A549 (cell line): ENCODE measurements around the gene TP53BP1. TPM values are rescaled to one million over a fixed set of nuclear protein-coding genes. Genes with fewer than 3 reads are reported as not detected.

Source experiments
- ATAC-seq, 2 experiments: fragments of 200-7000 bp in 1 of 2; fragments of >200 bp in 1 of 2; cut with Nextera tagmentation in 1 of 2; cut with Tn5 transposase in 1 of 2; 3 replicates each; pipeline versions ENCODE4 v1.8.0 to v1.9.1; 2018 to 2020; ENCODE audit warnings: mild to moderate bottlenecking in 1 of 2, moderate library complexity in 1 of 2
- CTCF ChIA-PET: fragments of 300-600 bp; sonication (Branson Sonifier 250); formaldehyde crosslinking; extraction: SDS; loops from one replicate; lab custom pipeline; 2021; ENCODE audit warnings: antibody characterized with exemption, inconsistent platforms; lab: Yijun Ruan, JAX
- POLR2A ChIA-PET: fragments of 350-600 bp; formaldehyde crosslinking; extraction: SDS; loops from one replicate; lab custom pipeline; 2021; ENCODE audit warnings: antibody characterized with exemption, inconsistent platforms; lab: Yijun Ruan, JAX
- DNase-seq, 2 experiments: peaks; one replicate each; pipeline versions ENCODE4 v3.0.0 to v3.0.0-alpha.2; 2011 to 2016; ENCODE audit warnings: low read depth in 1 of 2, low spot score in 1 of 2
- FAIRE-seq: peaks from 2 replicates; lab custom pipeline; 2011; peaks lifted over from hg19 to GRCh38; lab: Jason Lieb, UNC
- H3K27ac ChIP-seq, 2 experiments: fragments of >200 bp; sonication (Bioruptor Twin); formaldehyde crosslinking; 3 replicates each; pipeline ENCODE4 v1.5.1; 2016 to 2017
- H3K4me1 ChIP-seq: fragments of >200 bp; sonication (Bioruptor Twin); formaldehyde crosslinking; 3 replicates; pipeline ENCODE4 v1.6.1; 2016
- H3K4me2 ChIP-seq: fragments of >200 bp; sonication (Bioruptor Twin); formaldehyde crosslinking; 3 replicates; pipeline ENCODE4 v1.6.1; 2016
- H3K4me3 ChIP-seq: fragments of >200 bp; sonication (Bioruptor Twin); formaldehyde crosslinking; 3 replicates; pipeline ENCODE4 v1.5.1; 2016
- H3K9me3 ChIP-seq: fragments of >200 bp; sonication (Bioruptor Twin); formaldehyde crosslinking; 3 replicates; pipeline ENCODE4 v1.6.1; 2016
- BHLHE40 ChIP-seq: IDR thresholded peaks from 2 replicates; pipeline ENCODE4 v1.6.1; 2012; ENCODE audit warnings: low read depth, low read length, inconsistent platforms
- CBX8 ChIP-seq: fragments of 200-600 bp; sonication (generic); IDR thresholded peaks from 2 replicates; pipeline ENCODE4 v1.6.1; 2016
- CEBPB ChIP-seq, 2 experiments: fragments of >200 bp in 1 of 2; sonication (Bioruptor Twin) in 1 of 2; formaldehyde crosslinking in 1 of 2; IDR thresholded peaks; 2 replicates each; pipeline ENCODE4 v1.6.1; 2012 to 2016
- CHD2 ChIP-seq: fragments of 150-350 bp; IDR thresholded peaks from 2 replicates; pipeline ENCODE4 v1.6.1; 2014; ENCODE audit warnings: low read length; ENCODE audit not compliant: partially characterized antibody
- CTCF ChIP-seq: fragments of >200 bp; sonication (Bioruptor Twin); formaldehyde crosslinking; IDR thresholded peaks from 3 replicates; pipeline ENCODE4 v1.5.1; 2016
- EHF ChIP-seq: fragments of 250-450 bp; sonication (Bioruptor Pico); IDR thresholded peaks from 2 replicates; pipeline ENCODE4 v1.5.0; 2020; ENCODE audit warnings: mild to moderate bottlenecking
- EP300 ChIP-seq, 2 experiments: fragments of >200 bp; sonication (Bioruptor Twin); formaldehyde crosslinking; IDR thresholded peaks; 2 replicates in 1 of 2; 3 replicates in 1 of 2; pipeline ENCODE4 v1.6.1; 2016 to 2017
- ESRRA ChIP-seq: fragments of 150-350 bp; IDR thresholded peaks from 2 replicates; pipeline ENCODE4 v1.6.1; 2014; ENCODE audit warnings: mild to moderate bottlenecking, low read length, borderline replicate concordance
- FOSB ChIP-seq: fragments of 250-450 bp; sonication (Bioruptor Pico); IDR thresholded peaks from 2 replicates; pipeline ENCODE4 v1.5.0; 2020; ENCODE audit warnings: mild to moderate bottlenecking, moderate library complexity
- FOXS1 ChIP-seq: fragments of 250-450 bp; sonication (Bioruptor Pico); IDR thresholded peaks from 2 replicates; pipeline ENCODE4 v1.5.0; 2020; ENCODE audit warnings: mild to moderate bottlenecking, moderate library complexity
- HDAC2 ChIP-seq: fragments of 200-600 bp; sonication (generic); IDR thresholded peaks from 2 replicates; pipeline ENCODE4 v1.6.1; 2016
- HMGXB4 ChIP-seq: fragments of 250-450 bp; sonication (Bioruptor Pico); IDR thresholded peaks from 2 replicates; pipeline ENCODE4 v1.5.0; 2021; ENCODE audit warnings: mild to moderate bottlenecking, moderate library complexity, borderline replicate concordance
- HOXB13 ChIP-seq: fragments of 250-450 bp; sonication (Bioruptor Pico); IDR thresholded peaks from 2 replicates; pipeline ENCODE4 v1.5.0; 2020; ENCODE audit warnings: low read depth, mild to moderate bottlenecking, moderate library complexity
- HOXB5 ChIP-seq: fragments of 250-450 bp; sonication (Bioruptor Pico); IDR thresholded peaks from 2 replicates; pipeline ENCODE4 v1.5.0; 2020; ENCODE audit warnings: mild to moderate bottlenecking, moderate library complexity
- MAFK ChIP-seq: fragments of 450-650 bp; IDR thresholded peaks from 2 replicates; pipeline ENCODE4 v1.6.1; 2014; ENCODE audit not compliant: partially characterized antibody
- MAX ChIP-seq: IDR thresholded peaks from 2 replicates; pipeline ENCODE4 v1.6.1; 2012
- MYC ChIP-seq: IDR thresholded peaks from 2 replicates; pipeline ENCODE4 v1.6.1; 2012; ENCODE audit warnings: mild to moderate bottlenecking, inconsistent platforms, low read length, improper control_type of control experiment, borderline replicate concordance
- NFE2L2 ChIP-seq: fragments of 150-350 bp; conservative IDR thresholded peaks from 2 replicates; pipeline ENCODE4 v1.6.1; 2014; ENCODE audit warnings: low read length
- PBX3 ChIP-seq: IDR thresholded peaks from 2 replicates; pipeline ENCODE4 v1.6.1; 2012
- PHF8 ChIP-seq: fragments of 200-600 bp; sonication (generic); IDR thresholded peaks from 2 replicates; pipeline ENCODE4 v1.6.1; 2016; ENCODE audit warnings: low read depth, mild to moderate bottlenecking, antibody characterized with exemption, moderate library complexity, borderline replicate concordance
- POLR2A ChIP-seq: IDR thresholded peaks from 2 replicates; pipeline ENCODE4 v1.6.1; 2012; ENCODE audit warnings: mild to moderate bottlenecking, low read length
- ZC3H11A ChIP-seq: fragments of 450-650 bp; IDR thresholded peaks from 2 replicates; pipeline ENCODE4 v1.6.1; 2014; ENCODE audit warnings: antibody characterized with exemption, mild to moderate bottlenecking
- WGBS: methylation state at CpG from one replicate; pipeline ENCODE4 v1.1.6; 2017; ENCODE audit errors: missing lambda C conversion rate; 5-methylcytosine and 5-hydroxymethylcytosine counted together
- polyA minus RNA-seq: library from RNA; depleted of rRNA, polyadenylated mRNA; stranded (reverse); fragments of >200 nt; gene quantifications from 2 replicates; pipeline ENCODE4 v1.2.3, GENCODE V29; 2011; rRNA and poly(A)+ RNA removed
- polyA plus RNA-seq, 4 experiments: library from polyadenylated mRNA; depleted of rRNA in 3 of 4; stranded (reverse); fragments of >200 nt; fragmentation: RNase III in 1 of 4; extraction: RNeasy Plus Mini Kit Qiagen cat#74134 plus additional on column Dnase treatment in 1 of 4; gene quantifications; 2 replicates in 3 of 4; 3 replicates in 1 of 4; pipeline ENCODE4 v1.2.3, GENCODE V29; 2011 to 2017

Gene TP53BP1
- polyA plus RNA-seq (2011; rRNA removed) (49.8 and 56.4 TPM in 2 replicates), polyA plus RNA-seq (2017; fragmentation: RNase III; extraction: RNeasy Plus Mini Kit Qiagen cat#74134 plus additional on column Dnase treatment) (20.0 to 25.6 TPM (median 25.0 TPM) in 3 replicates), polyA minus RNA-seq (66.5 and 99.2 TPM in 2 replicates)
- 15.0 and 15.7 TPM in 2 replicates for polyA plus RNA-seq (2012; cell fraction: cytosol; rRNA removed)
- polyA plus RNA-seq (2012; cell fraction: nucleus; rRNA removed) = 23.5 and 30.8 TPM in 2 replicates

GRCh38 chr15:43492673-43493601 lies at the start of gene TP53BP1:
Gene TP53BP1 (minus strand): TSS chr15:43493156. CDS start chr15:43493043, 113 bp downstream.
- H3K27ac ChIP-seq = peak within 1 kb of the TSS; percentile 85 to 98
- peak within 1 kb of the TSS; percentile 62 for H3K4me3 ChIP-seq
- peak; percentile 91 to 94 for DNase-seq
- FAIRE-seq = no peak
- H3K9me3 ChIP-seq = no peaks in the 10 kb centered on the region
- ATAC-seq = peak; percentile 100
- ChIA-PET POLR2A (interaction anchor here (0.6 to 3.0 kb wide), 2 partner anchors 10 to 17 kb away, joined by 3 to 22 read pairs; no protein-coding TSS in a partner anchor), CTCF (interaction anchor here (0.6 to 5.1 kb wide), 6 partner anchors 18 to 52 kb away, joined by 3 to 20 read pairs (median 6); no protein-coding TSS in a partner anchor)
- H3K4me2 ChIP-seq = peak within 1 kb of the TSS; percentile 87
- 4% methylated on average over 11 of the region's 54 CpGs for WGBS
- TF ChIP-seq MAX (0 out of 2 replicates have a peak, but pooled peaks have one; percentile 14), MYC (no peak), POLR2A (peak; percentile 29), PBX3 (peak; percentile 97), PHF8 (peak; percentile 39; the same call in 1 of the 2 replicates)
- peaks cover 12% of the 10 kb centered on the region; the same call in 2 of the 3 replicates for H3K4me1 ChIP-seq

GRCh38 chr15:43541785-43542184 lies 48.8 kb upstream of the TP53BP1 start:
- no peaks in the 10 kb centered on the region for H3K9me3 ChIP-seq
- DNase-seq (no peak), ATAC-seq (no peak), FAIRE-seq (no peak)
- CTCF ChIA-PET = interaction anchor here (0.9 to 1.0 kb wide), 2 partner anchors 15 to 30 kb away, joined by 3 read pairs; no protein-coding TSS in a partner anchor
- peak; percentile 77 to 86; a peak in 3 of 4 replicates for TF ChIP-seq CEBPB (IDR thresholded peaks at IDR 0.05)
- no peak for TF ChIP-seq FOXS1 (CRISPR knock-in tag)
- TF ChIP-seq, all 56 proteins: peak for 1
- POLR2A ChIA-PET = no interaction called here
- Histone ChIP-seq H3K27ac (no peak overlapping the region), H3K4me1 (no peaks in the 10 kb centered on the region), H3K4me2 (no peak overlapping the region), H3K4me3 (no peak overlapping the region)

- no peak overlapping the region for H3K27ac ChIP-seq
- FAIRE-seq (no peak), ATAC-seq (no peak), DNase-seq (no peak)
- CTCF ChIA-PET = no interaction called here
- no peak overlapping the region for H3K4me3 ChIP-seq
- no peak overlapping the region for H3K4me2 ChIP-seq
- 82% methylated on average over 2 of the region's 2 CpGs for WGBS
- H3K4me1 ChIP-seq = no peaks in the 10 kb centered on the region
- no peaks in the 10 kb centered on the region for H3K9me3 ChIP-seq
- TF ChIP-seq FOSB (CRISPR knock-in tag) (no peak), HDAC2 (no peak), MYC (no peak), CEBPB (IDR thresholded peaks at IDR 0.05) (no peak), EP300 (IDR thresholded peaks at IDR 0.05) (no peak), EHF (CRISPR knock-in tag) (no peak), HOXB13 (CRISPR knock-in tag) (no peak), ESRRA (no peak), HMGXB4 (no peak), MAFK (no peak), FOXS1 (CRISPR knock-in tag) (no peak), CTCF (no peak), CBX8 (no peak), HOXB5 (CRISPR knock-in tag) (no peak), NFE2L2 (no peak), CHD2 (no peak), ZC3H11A (no peak), BHLHE40 (no peak), PBX3 (no peak)
- POLR2A ChIA-PET = no interaction called here
Measured at GRCh38 chr15:43538091-43538490, 45.1 kb upstream of the TP53BP1 start.
